GM12865 (cell line): ENCODE data around the gene CRB3.

ENCODE experiments used
- DNase-seq: peaks from one replicate; pipeline ENCODE4 v3.0.0; 2010; ENCODE audit warnings: low read depth
- H3K4me3 ChIP-seq: 2 replicates; pipeline ENCODE4 v1.5.1; 2011; ENCODE audit warnings: mild to moderate bottlenecking, low read depth, low read length, control low read depth
- CTCF ChIP-seq: IDR thresholded peaks from 2 replicates; pipeline ENCODE4 v1.5.1; 2011; ENCODE audit warnings: low read length, control low read depth, low read depth, inconsistent platforms; ENCODE audit not compliant: insufficient read depth; ENCODE audit errors: missing control alignments

CRB3 gene

GRCh38 chr19:6514926-6515544 is 51.0 kb downstream of the CRB3 start:
- H3K4me3 ChIP-seq: no peak overlapping the region
- no peak for TF ChIP-seq CTCF
- DNase-seq: no peak

- peak overlapping the region; percentile 69 for H3K4me3 ChIP-seq
- peak; percentile 95 for DNase-seq
- no peak for TF ChIP-seq CTCF
Measured at GRCh38 chr19:6516018-6516658, 52.1 kb downstream of the CRB3 start.
